HG03135 (cell line): Measurements from ENCODE around the gene MYLIP.

ENCODE experiments used
- ATAC-seq: cut with Tn5 transposase; IDR thresholded peaks from one replicate; pipeline ENCODE4 v1.9.1; 2021; ENCODE audit warnings: mild to moderate bottlenecking, moderate library complexity; ENCODE audit not compliant: unreplicated experiment

The MYLIP gene

DNA sequence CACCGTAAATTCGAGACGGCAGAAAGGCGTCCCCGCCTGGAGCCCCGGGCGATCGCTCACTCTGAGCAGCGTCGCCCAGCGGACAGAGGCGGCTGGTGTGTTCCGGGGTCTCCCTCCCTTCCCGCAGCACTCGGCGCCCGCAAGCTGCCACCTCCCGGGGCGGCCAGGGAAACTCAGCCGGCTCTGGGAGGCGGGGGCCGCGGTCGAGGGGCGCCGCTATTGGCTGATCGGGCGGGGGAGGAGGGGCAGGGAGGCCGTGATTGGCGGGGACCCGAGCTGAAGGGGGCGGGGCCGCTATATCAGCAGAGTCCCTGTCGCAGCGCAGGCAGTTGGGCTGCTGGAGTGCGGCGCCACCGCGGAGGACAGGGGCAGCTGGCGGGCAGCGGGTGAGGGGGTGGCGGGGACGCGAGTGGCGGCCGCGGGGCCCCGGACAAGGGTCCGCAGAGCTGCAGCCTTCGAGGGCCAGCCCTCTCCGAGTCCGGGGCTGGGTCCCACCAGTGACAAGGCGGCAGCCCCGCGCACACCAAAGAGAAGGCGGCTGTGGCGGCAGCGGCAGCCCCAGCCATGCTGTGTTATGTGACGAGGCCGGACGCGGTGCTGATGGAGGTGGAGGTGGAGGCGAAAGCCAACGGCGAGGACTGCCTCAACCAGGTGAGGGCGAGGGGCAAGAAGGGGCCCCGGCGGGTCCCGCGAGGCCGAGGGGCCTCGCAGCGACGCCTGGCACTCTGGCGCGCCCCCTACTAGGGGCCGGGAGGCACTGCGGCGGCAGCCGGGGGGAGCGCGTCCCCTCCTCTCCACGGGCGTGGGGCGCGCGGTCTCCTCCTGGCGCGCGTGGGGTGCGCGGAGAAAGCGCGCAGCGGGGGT, at the start of gene MYLIP:
Gene MYLIP (plus strand): TSS at position 328 of the 864 bp plus-strand sequence. CDS start 237 bp downstream, at position 565.
- ATAC-seq = peak; percentile 69

DNA sequence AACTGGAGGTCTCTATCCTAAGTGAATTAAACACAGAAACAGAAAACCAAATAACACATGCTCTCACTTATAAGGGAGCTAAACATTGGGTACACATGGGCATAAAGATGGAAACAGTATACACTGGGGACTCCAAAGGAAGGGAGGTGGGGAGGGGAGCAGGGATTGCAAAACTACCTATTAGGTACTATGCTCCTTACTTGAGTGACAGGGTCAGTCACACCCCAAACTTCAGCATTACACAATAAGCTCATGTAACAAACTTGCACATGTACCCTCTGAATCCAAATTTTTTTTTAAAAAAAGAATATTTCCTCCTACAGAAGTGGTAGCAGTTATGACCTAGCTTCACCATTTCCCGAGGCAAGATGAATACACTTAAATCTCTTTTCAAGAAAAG, 49.5 kb upstream of the MYLIP start:
- ATAC-seq = no peak

DNA sequence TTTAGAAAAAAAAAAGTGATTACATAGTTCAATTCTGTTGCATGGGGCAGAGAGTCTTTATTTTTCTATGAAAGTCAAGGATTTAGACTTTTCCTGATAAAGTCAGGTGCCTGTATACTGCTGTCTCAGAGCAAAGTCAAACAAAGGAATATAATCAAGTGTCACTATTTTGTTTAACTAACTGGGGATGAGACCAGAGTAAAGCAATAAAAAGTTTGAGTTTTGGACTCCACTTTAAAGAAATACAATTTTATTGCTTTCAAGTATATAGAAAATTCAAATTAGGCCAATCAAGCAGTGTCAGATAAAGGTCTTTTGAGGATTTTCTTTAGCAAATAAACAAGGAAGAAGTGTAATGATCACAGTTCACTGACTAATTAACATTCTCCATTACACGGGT, 48.7 kb upstream of the MYLIP start:
- no peak for ATAC-seq

DNA sequence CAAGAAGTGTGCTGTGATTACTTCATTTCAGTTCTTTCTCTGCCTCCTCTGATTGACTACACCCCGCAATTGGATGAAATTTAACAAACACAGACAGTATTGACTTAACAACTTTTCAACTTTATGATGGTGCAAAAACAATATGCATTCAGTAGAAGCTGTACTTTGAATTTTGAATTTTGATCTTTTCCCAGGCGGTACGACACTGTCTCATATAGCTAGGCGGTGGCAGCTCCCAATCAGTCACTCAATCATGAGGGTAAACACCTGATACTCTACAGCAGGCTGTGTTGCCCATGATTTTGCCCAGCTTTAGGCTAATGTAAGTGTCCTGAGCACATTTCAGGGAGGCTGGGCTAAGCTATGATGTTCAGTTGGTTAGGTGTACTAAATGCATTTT, 47.6 kb upstream of the MYLIP start:
- no peak for ATAC-seq

DNA sequence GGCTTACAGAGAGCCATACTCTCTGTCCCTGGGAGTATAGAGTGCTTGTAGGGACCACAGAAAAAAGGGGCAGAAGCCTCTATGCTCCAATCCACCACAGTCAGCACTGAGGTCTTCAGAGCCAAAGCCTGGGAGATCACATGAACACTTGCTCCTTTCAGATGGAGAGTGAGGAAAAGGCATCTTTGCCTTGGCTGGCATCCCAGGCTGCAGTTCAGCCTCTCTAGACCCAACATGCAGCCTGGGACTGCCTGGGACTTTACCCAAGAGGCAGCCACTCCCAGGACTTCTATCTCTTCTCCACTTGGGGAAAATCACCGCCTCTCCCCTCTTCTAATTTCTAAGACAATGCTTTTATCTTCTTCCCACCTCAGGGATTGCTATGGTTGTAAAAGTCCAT, 46.5 kb upstream of the MYLIP start:
- no peak for ATAC-seq

DNA sequence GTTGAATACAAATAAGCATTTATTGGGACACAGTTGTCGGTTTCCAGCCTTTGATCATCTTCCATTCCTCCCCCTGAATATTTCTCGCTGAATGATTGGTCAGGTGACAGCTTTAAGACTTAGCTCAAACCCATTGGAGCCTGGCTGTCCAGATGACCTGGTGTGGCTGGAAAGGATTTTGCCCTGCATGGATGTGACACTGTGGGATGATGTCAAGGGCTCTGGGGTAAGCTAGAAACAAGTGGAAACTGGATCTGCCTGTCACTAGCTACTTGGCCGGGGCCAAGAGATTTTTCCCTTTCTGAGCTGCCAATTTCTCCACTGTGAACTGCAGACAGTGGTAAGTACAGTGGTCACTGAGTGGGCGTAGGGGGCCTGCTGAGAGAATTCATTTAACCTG, 41.9 kb upstream of the MYLIP start:
- ATAC-seq = no peak

DNA sequence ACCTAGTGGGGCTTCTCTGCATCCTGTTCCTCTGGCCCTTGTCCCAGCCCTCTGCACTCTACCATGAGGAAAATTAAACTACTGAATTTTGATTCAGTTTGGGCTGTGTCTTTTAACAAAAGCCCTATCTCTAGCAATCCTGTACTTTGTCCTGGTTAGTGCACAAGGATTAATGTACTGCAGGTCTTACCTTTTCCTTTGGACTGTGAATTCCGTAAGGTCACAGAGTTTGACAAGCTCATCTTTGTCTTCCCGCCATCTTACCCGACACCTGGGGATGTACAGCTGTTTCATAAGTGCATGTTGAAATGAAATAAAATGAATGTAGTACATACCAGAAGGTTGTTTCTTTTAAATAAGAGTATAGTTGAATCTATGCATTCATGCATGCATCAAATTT, 41.5 kb upstream of the MYLIP start:
- no peak for ATAC-seq

DNA sequence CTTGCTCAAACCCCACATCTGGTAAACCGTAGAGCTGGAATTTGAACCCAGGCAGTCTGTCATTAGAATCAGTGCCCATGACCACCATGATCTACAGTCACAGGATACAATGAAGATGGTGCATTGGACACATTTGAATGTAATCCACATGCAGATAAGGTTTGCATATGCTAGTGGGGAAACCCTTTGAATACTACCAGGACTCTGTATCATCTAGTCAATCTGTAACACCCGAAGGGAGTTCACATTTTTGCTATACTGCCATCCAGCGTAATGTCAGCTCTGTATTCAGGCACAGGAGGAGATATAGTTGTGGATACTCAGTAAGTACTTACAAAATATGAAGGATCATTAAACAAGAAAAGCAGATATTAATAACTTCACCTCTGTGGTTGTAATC, 40.5 kb upstream of the MYLIP start:
- no peak for ATAC-seq

DNA sequence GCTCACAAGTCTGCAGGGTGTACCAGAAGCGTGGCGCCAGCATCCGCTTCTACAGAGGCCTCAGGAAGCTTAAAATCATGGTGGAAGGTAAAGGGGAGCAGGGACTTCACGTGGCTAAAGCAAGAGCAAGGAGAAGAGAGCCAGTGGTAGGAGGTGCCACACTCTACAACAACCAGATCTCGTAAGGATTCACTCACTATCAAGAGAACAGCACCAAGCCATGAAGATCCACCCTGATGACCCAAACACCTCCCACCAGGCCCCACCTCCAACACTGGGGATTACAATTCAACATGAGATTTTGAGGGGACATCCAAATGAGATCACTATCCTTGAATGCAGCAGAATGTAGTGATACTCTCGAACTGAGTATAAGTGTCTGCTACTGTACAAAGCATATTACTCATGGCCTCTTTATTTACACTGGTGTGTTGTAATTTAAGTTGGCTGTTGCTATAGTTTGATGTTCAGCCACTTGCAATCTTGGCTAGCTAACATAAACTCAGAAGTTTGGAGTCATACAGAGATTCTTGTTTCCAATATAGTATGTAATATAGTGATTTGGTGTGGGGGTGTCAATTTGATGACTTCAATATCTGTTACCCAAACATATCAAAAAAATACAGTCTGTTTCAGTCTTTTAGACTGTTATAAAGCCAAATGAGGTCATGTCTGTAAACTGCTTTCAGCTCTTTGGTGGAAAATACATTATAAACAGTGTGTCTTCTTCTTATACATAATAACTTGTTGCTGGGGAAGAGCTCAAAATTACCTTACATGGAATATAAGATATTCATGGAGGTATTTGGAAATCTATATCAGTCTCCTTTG, 39.4 kb upstream of the MYLIP start:
- no peak for ATAC-seq

DNA sequence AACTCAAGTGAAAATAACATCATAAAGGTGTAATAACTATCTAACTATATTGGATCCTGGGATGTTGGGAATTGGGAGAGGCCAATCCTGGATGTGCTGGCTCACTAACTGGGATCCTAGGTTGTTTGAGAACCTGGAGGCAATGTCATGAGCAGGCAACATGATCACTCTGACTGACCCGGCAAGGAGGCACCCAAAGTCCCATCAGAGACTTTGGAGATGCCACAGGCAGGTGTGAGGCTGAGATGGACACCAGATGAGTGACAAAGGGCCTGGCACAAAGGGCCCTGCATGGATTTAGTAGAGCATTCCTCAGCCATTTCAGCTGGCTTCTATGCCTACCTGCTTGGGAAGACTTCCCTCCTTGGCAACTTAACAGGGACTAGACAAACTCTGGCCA, 38.4 kb upstream of the MYLIP start:
- ATAC-seq = no peak

DNA sequence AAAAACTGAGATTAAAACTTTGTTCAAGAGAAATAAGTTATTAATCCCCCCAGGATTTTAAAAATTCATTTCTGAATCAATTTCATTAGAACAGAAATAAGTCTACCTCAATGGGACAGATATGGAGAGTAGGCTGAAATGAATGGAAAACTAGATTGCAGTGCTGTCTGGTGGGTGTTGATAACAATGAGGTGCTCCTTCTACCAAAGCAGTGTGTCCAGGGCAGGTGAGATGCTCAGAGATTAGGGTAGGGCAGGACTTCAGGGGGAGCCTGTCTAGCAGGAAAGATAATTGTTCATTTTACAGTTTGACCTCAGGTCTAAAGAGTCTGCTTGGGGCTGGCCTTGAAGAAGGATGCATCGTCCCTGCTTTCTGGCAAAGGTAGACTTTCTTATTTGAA, 38.0 kb upstream of the MYLIP start:
- ATAC-seq = no peak

DNA sequence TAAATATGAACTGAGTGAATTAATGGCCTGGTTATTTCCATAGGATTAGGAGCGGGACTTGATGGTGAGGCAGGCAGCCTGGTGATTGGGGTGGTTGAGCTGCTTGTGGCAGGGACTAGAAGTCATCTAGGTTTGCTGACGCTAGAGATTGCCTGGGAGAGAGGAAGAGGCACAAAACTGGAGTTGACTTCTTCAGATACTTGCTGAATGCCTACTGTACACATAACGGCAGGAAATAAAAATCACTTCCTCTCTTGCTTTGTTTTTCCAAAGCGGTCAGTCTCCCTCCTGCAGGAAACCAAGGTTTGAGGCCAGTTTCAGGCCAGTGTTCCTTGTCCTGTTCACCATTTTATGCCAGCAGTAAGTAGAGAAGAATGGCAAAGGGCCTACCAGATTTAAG, 36.7 kb upstream of the MYLIP start:
- no peak for ATAC-seq

DNA sequence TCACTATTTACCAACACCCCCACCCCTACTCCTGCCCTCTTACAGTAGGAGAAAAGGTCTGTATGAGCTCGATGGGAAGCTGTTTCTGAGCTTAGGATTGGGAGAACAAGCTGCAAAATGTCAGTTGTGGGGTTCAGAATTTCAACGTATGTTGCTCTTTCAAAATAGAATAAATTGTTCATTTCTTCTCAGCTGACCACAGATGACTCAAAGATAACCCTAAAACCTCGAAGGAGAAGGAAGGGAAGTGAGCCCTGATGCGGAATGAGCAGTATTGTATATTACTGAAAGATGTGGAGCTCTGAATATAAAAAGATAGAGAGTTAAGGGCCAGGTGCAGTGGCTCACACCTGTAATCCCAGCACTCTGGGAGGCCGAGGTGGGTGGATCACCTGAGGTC, 35.9 kb upstream of the MYLIP start:
- ATAC-seq = no peak

DNA sequence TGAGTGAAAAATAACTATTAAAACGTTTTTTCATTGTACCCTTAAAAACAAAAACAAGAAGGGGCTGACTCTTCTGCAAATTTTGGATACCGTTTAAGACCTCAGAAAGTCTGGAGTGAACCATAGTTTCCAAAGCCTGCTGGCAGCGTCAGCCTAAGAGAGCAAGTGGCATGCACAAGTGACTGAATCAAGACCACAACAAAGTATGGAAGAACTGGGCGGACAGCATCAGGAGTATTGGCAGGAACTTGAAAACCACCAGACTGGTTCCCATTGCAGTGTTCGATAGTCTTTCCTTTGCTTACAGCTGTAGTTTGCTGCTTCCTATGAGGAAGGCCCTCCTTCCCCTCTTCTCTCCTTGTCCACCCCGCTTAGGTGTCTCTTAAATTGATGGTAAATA, 33.7 kb upstream of the MYLIP start:
- no peak for ATAC-seq

DNA sequence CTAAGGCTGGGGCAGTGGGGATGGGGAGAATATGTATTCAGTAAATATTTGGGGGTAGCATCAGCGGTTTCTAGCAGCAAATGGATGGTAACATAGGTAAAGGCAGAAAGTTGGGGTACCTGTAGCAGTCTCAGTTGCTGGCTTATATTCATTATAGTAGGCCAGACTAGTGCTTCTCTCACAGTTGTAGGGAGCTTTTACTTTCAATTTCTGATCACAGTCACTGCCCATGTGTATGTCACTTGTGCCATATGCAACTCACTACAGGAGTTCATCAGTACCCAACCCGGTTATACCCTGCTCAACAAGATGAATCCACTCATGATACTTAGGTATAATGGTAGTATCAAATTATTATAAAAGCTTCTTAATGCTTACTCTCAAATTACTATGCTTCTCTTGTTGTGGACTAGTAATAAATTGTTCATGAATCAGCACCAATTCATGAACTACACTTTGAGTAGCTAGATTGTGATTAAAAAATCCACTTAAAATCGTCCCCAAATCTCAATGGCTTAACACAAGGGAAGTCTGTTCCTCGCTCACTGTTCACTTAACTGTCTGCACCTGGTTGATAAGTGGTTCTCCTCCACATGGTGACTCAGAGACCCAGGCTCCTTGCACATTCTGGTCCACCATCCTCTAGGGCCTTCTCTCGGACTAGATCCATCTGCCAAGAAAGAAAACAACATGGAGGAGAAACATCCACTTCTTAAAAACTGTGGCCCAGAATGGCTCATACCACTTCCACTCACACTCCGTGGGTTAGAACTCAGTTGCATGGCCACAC, 31.3 kb upstream of the MYLIP start:
- ATAC-seq = peak; percentile 78

DNA sequence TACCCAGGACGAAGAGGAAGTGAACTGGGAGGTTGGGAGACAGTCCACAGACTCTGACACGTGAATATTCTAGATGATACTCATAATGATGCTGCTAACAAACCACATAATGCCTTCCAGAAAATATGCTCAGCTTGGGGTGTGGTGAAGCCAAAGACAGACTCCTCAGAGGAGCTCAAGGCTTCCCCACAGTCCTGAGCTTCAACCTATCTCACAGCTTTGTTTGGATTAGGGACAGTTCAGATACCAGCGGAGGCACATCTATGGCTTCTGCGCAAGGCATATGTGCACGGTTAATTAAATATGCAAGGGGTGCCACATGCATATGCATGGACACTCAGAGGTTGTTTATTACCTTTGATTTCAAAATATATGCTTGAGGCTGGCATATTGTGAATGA, 30.7 kb upstream of the MYLIP start:
- ATAC-seq = no peak

DNA sequence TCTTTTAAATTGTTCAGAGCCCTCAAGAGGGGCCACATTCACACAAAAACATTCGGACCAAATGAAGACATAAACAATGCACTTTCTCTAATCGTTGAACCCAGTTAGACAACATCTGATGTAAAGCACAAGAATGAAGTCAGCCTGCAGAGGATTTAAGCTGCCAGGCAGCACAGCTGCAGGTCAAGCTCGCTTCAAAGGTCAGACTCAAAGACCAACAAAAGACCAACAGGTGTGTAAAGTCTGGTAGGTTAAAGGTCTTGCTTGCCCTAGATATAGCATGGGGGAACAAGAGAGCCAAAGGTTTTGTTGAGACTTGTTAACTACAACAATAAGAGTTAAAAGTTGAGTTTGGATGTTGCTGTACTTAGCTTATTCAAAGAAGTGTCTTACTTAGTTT, 26.7 kb upstream of the MYLIP start:
- no peak for ATAC-seq

DNA sequence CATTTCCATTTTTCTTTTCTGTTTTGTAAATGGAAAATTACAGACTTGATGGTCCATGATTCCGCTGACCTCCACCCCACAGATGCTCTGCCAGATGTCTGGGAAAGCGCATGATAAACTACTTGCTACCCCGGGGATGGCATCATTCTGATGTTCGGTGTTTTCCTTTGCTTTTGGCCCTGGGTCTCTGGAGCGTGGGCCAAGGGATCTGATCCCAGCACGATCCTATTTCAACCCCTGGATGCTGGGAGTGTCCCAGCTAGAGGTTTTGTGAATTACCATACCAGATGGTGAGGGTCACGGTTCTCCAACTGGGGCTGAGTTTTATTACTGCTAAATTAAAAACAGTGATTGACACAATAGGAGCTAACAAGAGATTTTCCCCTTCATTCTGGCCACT, 25.2 kb upstream of the MYLIP start:
- no peak for ATAC-seq

DNA sequence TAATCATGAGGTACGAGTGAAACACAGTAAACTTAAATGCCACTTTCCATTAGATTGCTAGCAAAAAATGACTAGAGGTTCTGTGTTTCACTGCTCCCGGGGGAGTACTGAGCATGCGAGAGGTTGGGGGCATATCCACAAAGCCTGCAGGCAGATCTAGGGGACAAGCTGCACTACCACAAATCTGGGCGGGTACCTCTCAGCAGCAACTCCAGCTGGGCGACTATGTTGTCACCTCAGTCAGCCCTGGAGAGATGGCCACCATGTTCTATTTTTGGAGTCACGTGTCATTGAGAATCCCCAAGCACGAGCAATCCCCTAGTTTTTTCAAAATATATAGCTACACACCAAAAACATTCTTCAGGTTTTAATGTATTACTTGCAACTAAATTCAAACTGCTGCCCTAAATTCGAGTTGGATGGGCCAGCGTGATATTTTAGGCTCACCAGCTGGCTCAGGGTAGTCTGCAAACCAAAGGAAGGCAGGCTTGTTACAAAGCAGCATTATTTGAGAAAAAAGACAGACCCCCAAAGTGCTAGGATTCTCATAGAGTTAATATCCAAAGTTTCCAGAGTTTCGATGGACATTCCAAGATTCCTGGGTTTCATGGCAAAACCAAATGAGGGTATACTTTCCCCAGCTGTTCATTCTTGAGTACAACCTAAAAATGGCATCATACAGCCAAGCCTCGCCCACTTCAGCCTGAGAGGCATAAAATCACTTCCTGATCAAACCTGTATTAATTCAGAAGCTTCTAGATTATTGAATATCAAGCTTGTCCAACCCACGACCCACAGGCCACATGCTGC, 24.1 kb upstream of the MYLIP start:
- ATAC-seq = no peak

DNA sequence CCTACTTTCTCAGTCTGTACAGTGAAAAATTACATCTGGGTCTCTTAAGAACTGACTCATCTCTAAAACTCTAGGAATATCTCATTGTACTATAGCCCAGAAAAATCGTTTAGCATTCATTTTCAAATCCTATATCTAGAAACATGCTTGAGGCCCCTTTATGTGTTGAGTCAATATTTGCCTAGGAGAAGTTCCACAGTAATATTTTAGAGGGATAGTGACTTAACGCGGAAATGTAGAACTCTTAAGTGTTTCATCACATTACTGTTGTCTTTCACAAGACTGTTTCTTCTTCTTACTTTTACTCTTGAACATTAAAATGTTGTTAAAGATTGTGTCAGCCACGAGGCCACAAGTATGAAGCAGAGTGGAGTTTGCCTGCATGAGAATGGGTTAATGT, 23.0 kb upstream of the MYLIP start:
- no peak for ATAC-seq
